ENCODE data around the gene DOK6.

The DOK6 gene

DNA sequence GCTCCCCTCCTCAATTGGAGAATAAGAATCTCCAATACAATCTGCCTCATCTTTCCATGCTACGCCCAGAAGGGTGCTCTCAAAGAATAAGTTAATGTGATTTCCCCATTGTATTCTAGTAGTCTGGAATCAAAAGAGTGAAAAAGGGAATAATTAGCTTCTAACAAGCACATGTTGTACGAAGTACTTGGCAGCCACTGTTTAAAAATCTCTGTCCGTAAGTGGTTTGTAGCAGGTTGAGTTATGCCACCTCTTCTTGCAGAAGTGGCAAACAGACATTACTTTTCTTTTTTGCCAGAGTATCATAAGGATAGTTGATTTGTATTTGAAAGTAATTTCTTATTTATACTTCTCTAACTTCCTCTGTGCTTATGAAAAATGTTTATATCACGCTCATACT, 362.3 kb downstream of the DOK6 start:
- H2AFZ ChIP-seq (ENCODE audit: low read depth, low read length), result no peak overlapping the region
- TF ChIP-seq, protein P1, sequence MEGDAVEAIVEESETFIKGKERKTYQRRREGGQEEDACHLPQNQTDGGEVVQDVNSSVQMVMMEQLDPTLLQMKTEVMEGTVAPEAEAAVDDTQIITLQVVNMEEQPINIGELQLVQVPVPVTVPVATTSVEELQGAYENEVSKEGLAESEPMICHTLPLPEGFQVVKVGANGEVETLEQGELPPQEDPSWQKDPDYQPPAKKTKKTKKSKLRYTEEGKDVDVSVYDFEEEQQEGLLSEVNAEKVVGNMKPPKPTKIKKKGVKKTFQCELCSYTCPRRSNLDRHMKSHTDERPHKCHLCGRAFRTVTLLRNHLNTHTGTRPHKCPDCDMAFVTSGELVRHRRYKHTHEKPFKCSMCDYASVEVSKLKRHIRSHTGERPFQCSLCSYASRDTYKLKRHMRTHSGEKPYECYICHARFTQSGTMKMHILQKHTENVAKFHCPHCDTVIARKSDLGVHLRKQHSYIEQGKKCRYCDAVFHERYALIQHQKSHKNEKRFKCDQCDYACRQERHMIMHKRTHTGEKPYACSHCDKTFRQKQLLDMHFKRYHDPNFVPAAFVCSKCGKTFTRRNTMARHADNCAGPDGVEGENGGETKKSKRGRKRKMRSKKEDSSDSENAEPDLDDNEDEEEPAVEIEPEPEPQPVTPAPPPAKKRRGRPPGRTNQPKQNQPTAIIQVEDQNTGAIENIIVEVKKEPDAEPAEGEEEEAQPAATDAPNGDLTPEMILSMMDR (IDR thresholded peaks at IDR 0.05; ENCODE audit: low read depth, low read length), result no peak
- TF ChIP-seq EZH2phosphoT487 (IDR thresholded peaks at IDR 0.05; ENCODE audit: low read depth), result no peak

GRCh38 chr18:69763821-69764220, 363.1 kb downstream of the DOK6 start:
- no peak for TF ChIP-seq EZH2phosphoT487 (IDR thresholded peaks at IDR 0.05; ENCODE audit: low read depth)
- TF ChIP-seq, protein P1 (IDR thresholded peaks at IDR 0.05; ENCODE audit: low read depth, low read length), result no peak
- Histone ChIP-seq H3K27me3 (ENCODE audit: low read depth, low read length) (no peaks in the 10 kb centered on the region), H3K36me3 (replicated peaks; ENCODE audit: low read depth, low read length) (no peaks in the 10 kb centered on the region), H3K4me3 (ENCODE audit: low read length) (no peak overlapping the region), H2AFZ (ENCODE audit: low read depth, low read length) (no peak overlapping the region), H4K20me1 (ENCODE audit: insufficient read depth, low read length) (no peaks in the 10 kb centered on the region), H3K9me3 (ENCODE audit: insufficient read depth, low read length) (no peaks in the 10 kb centered on the region), H3K4me2 (ENCODE audit: low read length) (no peak overlapping the region), H3K79me2 (ENCODE audit: low read length) (no peaks in the 10 kb centered on the region), H3K27ac (ENCODE audit: low read length) (no peak overlapping the region), H3K9ac (ENCODE audit: low read length) (no peak overlapping the region), H3K4me1 (ENCODE audit: low read length) (no peaks in the 10 kb centered on the region)

More for the DNA sequence above, 362.3 kb downstream of the DOK6 start:
- no peak overlapping the region for H3K27ac ChIP-seq (ENCODE audit: low read length)
- H3K9me3 ChIP-seq (ENCODE audit: insufficient read depth, low read length), result no peaks in the 10 kb centered on the region
- no peaks in the 10 kb centered on the region for H4K20me1 ChIP-seq (ENCODE audit: insufficient read depth, low read length)
- no peaks in the 10 kb centered on the region for H3K27me3 ChIP-seq (ENCODE audit: low read depth, low read length)
- H3K79me2 ChIP-seq (ENCODE audit: low read length), result no peaks in the 10 kb centered on the region
- no peak overlapping the region for H3K4me3 ChIP-seq (ENCODE audit: low read length)
- no peaks in the 10 kb centered on the region for H3K36me3 ChIP-seq (replicated peaks; ENCODE audit: low read depth, low read length)
- no peaks in the 10 kb centered on the region for H3K4me1 ChIP-seq (ENCODE audit: low read length)
- H3K9ac ChIP-seq (ENCODE audit: low read length), result no peak overlapping the region
- H3K4me2 ChIP-seq (ENCODE audit: low read length), result no peak overlapping the region

- no peak overlapping the region for H3K4me3 ChIP-seq (ENCODE audit: low read length)
- TF ChIP-seq EZH2phosphoT487 (IDR thresholded peaks at IDR 0.05; ENCODE audit: low read depth), result no peak
- TF ChIP-seq, protein P1 (IDR thresholded peaks at IDR 0.05; ENCODE audit: low read depth, low read length), result no peak
- no peaks in the 10 kb centered on the region for H4K20me1 ChIP-seq (ENCODE audit: insufficient read depth, low read length)
- no peak overlapping the region for H3K4me2 ChIP-seq (ENCODE audit: low read length)
- H3K4me1 ChIP-seq (ENCODE audit: low read length), result no peaks in the 10 kb centered on the region
- no peaks in the 10 kb centered on the region for H3K27me3 ChIP-seq (ENCODE audit: low read depth, low read length)
- H3K36me3 ChIP-seq (replicated peaks; ENCODE audit: low read depth, low read length), result no peaks in the 10 kb centered on the region
- H2AFZ ChIP-seq (ENCODE audit: low read depth, low read length), result no peak overlapping the region
- H3K79me2 ChIP-seq (ENCODE audit: low read length), result no peaks in the 10 kb centered on the region
- no peak overlapping the region for H3K27ac ChIP-seq (ENCODE audit: low read length)
- no peaks in the 10 kb centered on the region for H3K9me3 ChIP-seq (ENCODE audit: insufficient read depth, low read length)
- no peak overlapping the region for H3K9ac ChIP-seq (ENCODE audit: low read length)
Measured at GRCh38 chr18:69770238-69770637, 369.6 kb downstream of the DOK6 start.

DNA sequence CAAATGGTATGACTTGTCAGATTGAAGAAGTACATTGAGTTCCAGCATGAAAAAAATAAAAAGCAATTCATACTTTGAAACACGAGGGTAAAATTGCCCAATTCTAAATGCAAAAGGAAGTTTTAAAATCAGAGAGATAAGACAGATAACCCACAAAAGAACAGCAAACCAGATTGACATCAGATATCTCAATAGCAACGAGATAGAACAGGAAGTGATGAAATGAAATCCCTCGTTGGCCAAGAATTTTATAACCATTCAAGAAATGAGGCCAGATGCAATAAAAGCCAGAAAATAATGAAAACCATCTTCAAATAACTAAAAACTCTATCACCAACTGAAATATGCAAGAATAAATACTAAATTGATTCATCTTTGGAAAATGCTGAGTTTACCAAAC, 374.1 kb downstream of the DOK6 start:
- H3K4me2 ChIP-seq (ENCODE audit: low read length), result no peak overlapping the region
- H3K36me3 ChIP-seq (replicated peaks; ENCODE audit: low read depth, low read length), result no peaks in the 10 kb centered on the region
- H3K27ac ChIP-seq (ENCODE audit: low read length), result no peak overlapping the region
- no peaks in the 10 kb centered on the region for H3K27me3 ChIP-seq (ENCODE audit: low read depth, low read length)
- no peak overlapping the region for H2AFZ ChIP-seq (ENCODE audit: low read depth, low read length)
- no peaks in the 10 kb centered on the region for H4K20me1 ChIP-seq (ENCODE audit: insufficient read depth, low read length)
- no peaks in the 10 kb centered on the region for H3K4me1 ChIP-seq (ENCODE audit: low read length)
- H3K9ac ChIP-seq (ENCODE audit: low read length), result no peak overlapping the region
- H3K79me2 ChIP-seq (ENCODE audit: low read length), result no peaks in the 10 kb centered on the region
- no peak overlapping the region for H3K4me3 ChIP-seq (ENCODE audit: low read length)
- TF ChIP-seq, protein P1 (IDR thresholded peaks at IDR 0.05; ENCODE audit: low read depth, low read length), result no peak
- TF ChIP-seq EZH2phosphoT487 (IDR thresholded peaks at IDR 0.05; ENCODE audit: low read depth), result no peak
- no peaks in the 10 kb centered on the region for H3K9me3 ChIP-seq (ENCODE audit: insufficient read depth, low read length)

Measured in OCI-LY3 (cell line).